RWPE1 (cell line): ENCODE data around the gene TP53I13.

Experiments
- CTCF ChIA-PET: fragments of 350-600 bp; sonication (Branson Sonifier 250); formaldehyde crosslinking; extraction: SDS; loops from one replicate; lab custom pipeline; 2021; lab: Yijun Ruan, JAX
- POLR2A ChIA-PET: fragments of 400-600 bp; formaldehyde crosslinking; extraction: SDS; loops from one replicate; lab custom pipeline; 2020; ENCODE audit warnings: antibody characterized with exemption; ENCODE audit not compliant: low non-redundant PET; lab: Yijun Ruan, JAX
- DNase-seq: peaks from one replicate; pipeline ENCODE4 v3.0.0; 2012; ENCODE audit warnings: low spot score
- H3K27ac ChIP-seq: fragments of 450-650 bp; 2 replicates; pipeline ENCODE4 v1.5.1; 2017
- CTCF ChIP-seq: fragments of 450-650 bp; conservative IDR thresholded peaks from 2 replicates; pipeline ENCODE4 v1.5.1; 2017; ENCODE audit warnings: low read depth, mild to moderate bottlenecking

TP53I13 gene

GRCh38 chr17:29617481-29618271 lies 49.2 kb downstream of the TP53I13 start:
- no peak for DNase-seq
- POLR2A ChIA-PET = no interaction called here
- peak; percentile 63 for TF ChIP-seq CTCF
- 0 out of 2 replicates have a peak overlapping the region, but pooled peaks have one; percentile 16 for H3K27ac ChIP-seq
- CTCF ChIA-PET = interaction anchor here (0.6 to 3.8 kb wide), 25 partner anchors 9 to 1180 kb away, joined by 3 to 45 read pairs (median 3); partner anchors contain the start of gene ANKRD13B

- no peak overlapping the region for H3K27ac ChIP-seq
- ChIA-PET CTCF (interaction anchor here (0.6 to 3.8 kb wide), 15 partner anchors 10 to 1180 kb away, joined by 3 to 45 read pairs (median 3); partner anchors contain the start of gene ANKRD13B), POLR2A (no interaction called here)
- DNase-seq = no peak
- TF ChIP-seq CTCF = no peak; the same call in 1 of the 2 replicates
Measured at GRCh38 chr17:29618272-29619065, 50.0 kb downstream of the TP53I13 start.

GRCh38 chr17:29619251-29619650 lies 50.8 kb downstream of the TP53I13 start:
- TF ChIP-seq CTCF = no peak
- CTCF ChIA-PET = interaction anchor here (0.6 to 1.8 kb wide), 4 partner anchors 11 to 442 kb away, joined by 3 to 11 read pairs (median 4); no protein-coding TSS in a partner anchor
- no peak for DNase-seq
- no peak overlapping the region for H3K27ac ChIP-seq
- POLR2A ChIA-PET = no interaction called here

- ChIA-PET POLR2A (no interaction called here), CTCF (interaction anchor here (0.6 to 1.3 kb wide), 4 partner anchors 19 to 73 kb away, joined by 3 read pairs; no protein-coding TSS in a partner anchor)
- peak overlapping the region; percentile 69 for H3K27ac ChIP-seq
- no peak for TF ChIP-seq CTCF
- peak; percentile 82 for DNase-seq
Measured at GRCh38 chr17:29620271-29620670, 51.8 kb downstream of the TP53I13 start.

- CTCF ChIA-PET = interaction anchor here (0.6 to 1.0 kb wide), 3 partner anchors 18 to 73 kb away, joined by 3 read pairs; no protein-coding TSS in a partner anchor
- peak overlapping the region; percentile 69 for H3K27ac ChIP-seq
- no peak for DNase-seq
- TF ChIP-seq CTCF = no peak
- POLR2A ChIA-PET = interaction anchor here (0.8 kb wide), 1 partner anchor 29 kb away, joined by 3 read pairs; no protein-coding TSS in a partner anchor
Measured at GRCh38 chr17:29620779-29621500, 52.4 kb downstream of the TP53I13 start.
